HAP-1 (cell line): Measurements from ENCODE around the gene RHBDD1.
"Not testable (repeated sequence)": the region's sequence is repeated elsewhere in the genome, so short reads cannot be mapped to it uniquely, and the experiment has no call there.

ENCODE experiments used
- DNase-seq, 2 experiments: peaks; one replicate each; pipeline ENCODE4 v3.0.0-alpha.2; 2016 to 2020; ENCODE audit warnings: low spot score in 2 of 2
- H3K27me3 ChIP-seq: fragments of 250-450 bp; sonication (Bioruptor Pico); 2 replicates; pipeline ENCODE4 v1.5.1; 2020; ENCODE audit warnings: low read depth, mild to moderate bottlenecking, moderate library complexity
- H3K36me3 ChIP-seq: fragments of 250-450 bp; sonication (Bioruptor Pico); replicated peaks from 2 replicates; pipeline ENCODE4 v1.5.1; 2020; ENCODE audit warnings: mild to moderate bottlenecking
- H3K4me1 ChIP-seq: fragments of 250-450 bp; sonication (Bioruptor Pico); 2 replicates; pipeline ENCODE4 v1.5.1; 2020; ENCODE audit warnings: mild to moderate bottlenecking
- H3K4me3 ChIP-seq: fragments of 250-450 bp; sonication (Bioruptor Pico); 2 replicates; pipeline ENCODE4 v1.5.1; 2020; ENCODE audit warnings: mild to moderate bottlenecking, moderate library complexity
- H3K9me3 ChIP-seq: fragments of 250-450 bp; sonication (Bioruptor Pico); 2 replicates; pipeline ENCODE4 v1.5.1; 2020; ENCODE audit warnings: mild to moderate bottlenecking, moderate library complexity
- in situ Hi-C: fragments of 300-500 bp; cut with MboI; formaldehyde crosslinking; loops from 3 replicates; pipeline ENCODE4 v1.14.3; 2020; ENCODE audit warnings: low sequenced_read_pairs, inconsistent platforms, mixed read lengths

Gene RHBDD1

DNA sequence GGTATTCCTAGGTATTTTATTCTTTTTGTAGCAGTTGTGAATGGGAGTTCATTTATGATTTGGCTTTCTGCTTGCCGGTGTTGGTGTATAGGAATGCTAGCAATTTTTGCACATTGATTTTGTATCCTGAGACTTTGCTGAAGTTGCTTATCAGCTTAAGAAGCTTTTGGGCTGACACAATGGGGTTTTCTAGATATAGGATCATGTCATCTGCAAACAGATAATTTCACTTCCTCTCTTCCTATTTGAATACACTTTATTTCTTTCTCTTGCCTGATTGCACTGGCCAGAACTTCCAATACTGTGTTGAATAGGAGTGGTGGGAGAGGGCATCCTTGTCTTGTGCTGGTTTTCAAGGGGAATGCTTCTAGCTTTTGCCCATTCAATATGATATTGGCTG, 7.1 kb downstream of the RHBDD1 start:
- H3K9me3 ChIP-seq, H3K27me3 ChIP-seq, H3K4me3 ChIP-seq, DNase-seq, in situ Hi-C loops, H3K36me3 ChIP-seq, H3K4me1 ChIP-seq: not testable (repeated sequence)

DNA sequence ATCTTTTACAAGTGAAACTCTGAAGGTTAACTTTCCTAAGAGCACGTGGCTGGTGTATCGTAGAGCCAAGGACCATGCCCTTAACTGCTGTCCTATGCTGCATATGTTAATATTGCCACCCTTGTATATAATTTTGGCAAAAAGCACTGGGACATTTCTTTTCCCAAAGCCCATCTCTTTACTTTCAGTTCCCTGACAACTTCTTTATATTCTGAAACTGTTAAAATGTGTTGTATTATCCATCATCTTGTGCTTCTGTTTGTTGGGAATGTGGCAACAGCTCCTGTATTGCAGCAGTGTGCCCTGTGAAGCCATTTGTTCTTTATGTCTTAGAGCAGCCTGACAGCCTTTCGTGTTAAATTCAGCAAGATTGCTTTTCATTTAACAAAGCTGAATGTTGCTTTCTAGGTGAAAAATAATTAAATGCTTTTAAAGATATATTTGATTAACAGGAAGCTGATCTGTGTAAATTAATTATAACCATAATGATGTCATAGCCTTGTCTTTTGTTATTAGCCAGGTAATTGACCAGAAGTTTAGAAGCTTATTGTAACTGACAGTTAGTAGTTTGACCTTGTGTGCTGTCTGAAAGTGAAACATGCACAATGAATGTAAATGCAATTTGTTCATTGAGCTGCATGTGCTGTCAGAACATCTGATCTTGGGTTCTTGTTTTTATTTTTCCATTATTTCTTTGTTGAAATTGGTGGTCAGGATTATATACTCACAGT, 9.7 kb downstream of the RHBDD1 start:
- Histone ChIP-seq H3K9me3 (no peaks in the 10 kb centered on the region), H3K4me1 (no peaks in the 10 kb centered on the region), H3K36me3 (no peaks in the 10 kb centered on the region), H3K4me3 (no peak overlapping the region), H3K27me3 (peaks cover 2% of the 10 kb centered on the region; the same call in 1 of the 2 replicates)
- in situ Hi-C loops, result no loop called here
- DNase-seq, result no peak

DNA sequence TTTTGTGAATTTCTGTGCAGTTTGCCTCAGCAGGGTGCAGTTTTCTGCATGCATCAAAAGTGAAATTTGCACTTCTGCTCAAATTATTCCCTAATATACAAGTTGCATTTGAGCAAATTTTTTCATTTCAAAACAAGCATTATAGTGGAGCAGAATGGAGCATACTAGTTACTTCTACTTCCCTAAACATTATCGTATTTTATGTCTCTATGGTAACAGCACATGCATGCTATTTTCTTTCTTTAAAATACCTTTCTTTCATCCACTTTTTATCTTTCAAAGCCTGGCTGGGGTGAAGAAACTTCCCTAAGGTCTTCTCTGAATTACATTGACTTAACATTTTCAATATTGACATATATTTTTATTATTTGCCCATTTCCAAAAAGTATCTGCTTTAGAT, 11.2 kb downstream of the RHBDD1 start:
- in situ Hi-C loops, result no loop called here

DNA sequence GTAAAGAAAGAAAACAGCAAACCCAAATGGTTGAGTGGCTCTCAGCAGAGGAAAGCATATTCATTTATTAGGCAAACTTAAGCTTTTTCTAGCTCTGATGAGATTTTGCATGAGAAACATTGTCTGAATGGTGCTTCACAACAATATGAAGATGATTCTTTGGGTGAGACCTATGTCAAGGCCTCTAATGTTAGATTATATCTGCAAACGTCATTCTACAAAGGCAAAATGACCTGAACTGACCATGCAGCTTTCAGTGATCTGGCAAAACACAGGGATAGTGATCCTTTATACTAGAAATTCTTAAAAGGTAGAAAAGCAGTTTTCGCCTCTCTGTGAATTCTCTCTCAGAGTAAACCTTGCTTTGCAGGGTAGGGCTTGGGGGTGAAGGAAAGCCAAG, 11.7 kb downstream of the RHBDD1 start:
- no peak for DNase-seq
- in situ Hi-C loops, result no loop called here
- peaks cover 2% of the 10 kb centered on the region; the same call in 1 of the 2 replicates for H3K27me3 ChIP-seq
- H3K4me3 ChIP-seq, result no peak overlapping the region
- H3K9me3 ChIP-seq, result no peaks in the 10 kb centered on the region
- no peaks in the 10 kb centered on the region for H3K36me3 ChIP-seq
- H3K4me1 ChIP-seq, result no peaks in the 10 kb centered on the region

More for the DNA sequence above, 11.2 kb downstream of the RHBDD1 start:
- Histone ChIP-seq H3K9me3 (no peaks in the 10 kb centered on the region), H3K36me3 (no peaks in the 10 kb centered on the region), H3K4me1 (no peaks in the 10 kb centered on the region), H3K27me3 (peaks cover 2% of the 10 kb centered on the region; the same call in 1 of the 2 replicates), H3K4me3 (no peak overlapping the region)
- DNase-seq, result no peak

DNA sequence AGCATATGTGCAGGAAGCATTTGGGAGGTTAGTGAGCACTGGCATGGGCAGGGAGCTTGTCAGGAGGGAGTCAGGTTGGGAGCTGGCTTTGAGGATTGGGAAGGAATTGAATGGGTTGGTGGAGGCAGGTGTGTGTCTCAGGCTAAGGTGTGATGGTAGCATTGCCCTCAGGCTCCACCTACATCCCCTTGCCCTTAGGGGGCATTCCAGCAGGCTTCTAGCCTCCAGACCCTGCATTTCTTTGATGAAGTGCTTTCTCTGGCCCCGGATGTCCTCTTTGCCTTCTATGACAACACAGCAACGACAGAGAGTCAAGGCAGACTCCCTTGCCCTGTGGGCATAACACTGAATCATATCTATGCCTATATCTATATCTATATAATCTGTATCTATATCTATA, 13.5 kb downstream of the RHBDD1 start:
- Histone ChIP-seq H3K4me1 (no peaks in the 10 kb centered on the region), H3K27me3 (peaks cover 2% of the 10 kb centered on the region; the same call in 1 of the 2 replicates), H3K36me3 (no peaks in the 10 kb centered on the region), H3K4me3 (no peak overlapping the region), H3K9me3 (no peaks in the 10 kb centered on the region)
- no peak for DNase-seq
- in situ Hi-C loops, result no loop called here

DNA sequence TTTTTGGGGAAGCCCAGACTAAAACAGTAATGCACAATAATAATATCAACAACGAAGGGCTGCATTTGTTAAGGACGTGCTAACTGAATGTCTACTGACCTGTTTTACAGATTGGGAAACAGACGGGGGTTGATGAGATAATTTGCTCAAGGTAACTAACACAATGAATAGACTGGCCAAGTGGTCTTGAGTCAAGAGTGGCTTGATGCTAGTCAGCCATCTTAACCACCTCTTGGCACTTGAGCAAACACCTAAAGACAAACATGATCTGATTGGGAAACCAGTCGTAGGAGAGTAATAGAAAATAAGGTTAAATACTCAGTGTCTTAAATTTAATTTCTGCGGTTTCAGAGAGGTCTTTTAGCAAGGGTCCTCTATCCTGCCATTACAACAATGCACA, 14.2 kb downstream of the RHBDD1 start:
- H3K4me3 ChIP-seq, result no peak overlapping the region
- no peak for DNase-seq
- no peaks in the 10 kb centered on the region for H3K4me1 ChIP-seq
- H3K9me3 ChIP-seq, result no peaks in the 10 kb centered on the region
- in situ Hi-C loops, result no loop called here
- H3K27me3 ChIP-seq, result peaks cover 2% of the 10 kb centered on the region; the same call in 1 of the 2 replicates
- no peaks in the 10 kb centered on the region for H3K36me3 ChIP-seq

DNA sequence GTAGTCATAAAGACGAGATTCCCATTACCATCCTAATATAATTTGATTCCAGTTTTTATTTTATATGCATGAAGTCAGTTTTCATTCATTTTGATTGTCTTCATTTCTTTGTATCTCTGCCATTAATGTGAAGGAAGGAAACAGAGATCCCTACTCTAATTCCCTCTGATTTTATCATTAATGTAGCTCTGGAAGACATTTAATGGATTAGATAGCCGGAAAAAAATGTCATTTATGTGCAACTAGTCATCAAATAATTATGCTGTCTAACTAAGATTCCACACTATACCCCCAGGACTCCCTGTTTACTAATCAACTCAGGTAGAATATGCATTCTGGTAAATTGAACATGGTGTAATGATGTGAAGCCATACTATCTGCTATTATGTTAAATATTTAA, 19.9 kb downstream of the RHBDD1 start:
- Histone ChIP-seq H3K9me3 (no peaks in the 10 kb centered on the region), H3K27me3 (peaks cover 2% of the 10 kb centered on the region; the same call in 1 of the 2 replicates), H3K4me1 (no peaks in the 10 kb centered on the region), H3K4me3 (no peak overlapping the region), H3K36me3 (no peaks in the 10 kb centered on the region)
- in situ Hi-C loops, result no loop called here
- DNase-seq, result no peak

DNA sequence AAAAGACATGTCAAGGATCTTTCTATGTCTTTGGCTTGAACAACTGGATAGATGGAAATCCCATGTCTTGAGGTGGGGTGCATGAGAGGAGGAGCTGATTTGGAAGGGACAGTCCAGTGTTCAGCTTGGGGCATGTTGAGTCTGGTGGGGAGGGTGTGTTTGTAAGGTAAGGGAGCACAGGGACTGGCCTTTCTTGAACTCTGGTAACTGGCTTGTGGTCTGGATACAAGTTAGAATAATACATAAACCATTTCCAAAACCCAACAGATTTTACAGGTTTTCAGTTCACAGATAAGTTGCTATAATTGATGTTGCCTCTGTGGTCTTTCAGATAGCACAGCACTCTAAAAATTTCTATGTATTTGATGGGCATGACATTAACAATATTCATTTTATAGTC, 24.2 kb downstream of the RHBDD1 start:
- Histone ChIP-seq H3K4me1 (no peaks in the 10 kb centered on the region), H3K9me3 (no peaks in the 10 kb centered on the region), H3K36me3 (no peaks in the 10 kb centered on the region), H3K4me3 (no peak overlapping the region), H3K27me3 (0 out of 2 replicates have a peak, but pooled peaks cover 2% of the 10 kb centered on the region)
- in situ Hi-C loops, result no loop called here
- DNase-seq, result no peak

DNA sequence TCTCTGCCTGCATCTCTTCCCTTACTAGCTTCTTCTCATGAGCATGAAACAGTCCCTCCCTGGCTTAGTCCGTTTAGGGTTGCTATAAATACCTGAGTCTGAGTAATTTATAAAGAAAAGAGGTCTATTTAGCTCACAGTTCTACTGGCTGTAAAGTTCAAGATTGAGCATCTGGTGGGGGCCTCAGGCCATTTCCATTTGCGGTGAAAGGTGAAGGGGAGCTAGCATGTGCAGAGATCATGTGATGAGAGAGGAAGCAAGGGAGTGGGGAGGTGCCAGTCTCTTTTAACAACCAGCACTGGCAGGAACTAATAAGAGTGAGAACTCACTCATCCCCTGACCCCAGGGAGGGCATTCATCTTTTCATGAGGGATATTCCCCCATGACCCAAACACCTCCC, 26.8 kb downstream of the RHBDD1 start:
- Histone ChIP-seq H3K27me3 (no peaks in the 10 kb centered on the region), H3K4me3 (no peak overlapping the region), H3K36me3 (no peaks in the 10 kb centered on the region), H3K4me1 (no peaks in the 10 kb centered on the region), H3K9me3 (no peaks in the 10 kb centered on the region)
- no peak for DNase-seq
- in situ Hi-C loops, result no loop called here

DNA sequence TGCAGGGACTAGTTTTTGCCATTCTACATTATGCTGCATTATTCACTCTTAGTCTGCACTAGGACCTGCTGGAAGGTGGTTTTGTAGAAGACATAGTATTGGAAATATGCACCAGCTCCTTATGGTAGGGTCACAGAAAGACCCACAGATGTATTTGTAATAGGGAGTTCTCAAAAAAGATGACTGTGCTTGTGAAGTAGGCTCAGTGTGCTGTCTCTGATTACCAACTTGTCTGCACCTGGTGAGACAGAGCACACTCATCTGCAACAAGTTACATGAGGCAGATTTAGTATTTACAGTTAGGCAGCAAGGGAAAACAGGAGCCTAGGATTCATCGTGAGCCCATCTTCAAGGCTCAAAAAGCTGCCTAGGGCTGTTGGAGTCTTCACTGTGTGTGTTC, 29.4 kb downstream of the RHBDD1 start:
- no peaks in the 10 kb centered on the region for H3K9me3 ChIP-seq
- DNase-seq, result no peak

DNA sequence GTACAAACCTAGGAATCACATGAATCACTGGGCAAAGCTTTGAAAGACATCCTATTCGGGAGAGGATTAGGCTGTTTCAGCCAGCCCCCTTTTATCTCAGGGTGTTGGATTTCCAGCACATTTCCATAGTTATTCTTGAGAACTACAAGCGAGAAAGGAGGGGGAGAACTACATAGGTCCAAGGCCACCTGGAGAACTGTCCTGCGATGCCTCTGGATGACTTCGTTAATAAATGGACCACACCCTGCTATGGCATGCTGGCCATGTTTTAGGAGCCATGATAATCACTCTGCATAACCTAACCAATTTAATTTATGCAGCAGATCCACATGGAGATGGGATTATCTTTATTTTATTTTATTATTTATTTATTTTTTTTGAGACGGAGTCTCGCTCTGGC, 29.9 kb downstream of the RHBDD1 start:
- H3K27me3 ChIP-seq, result no peaks in the 10 kb centered on the region
- no peak for DNase-seq
- H3K4me1 ChIP-seq, result no peaks in the 10 kb centered on the region
- H3K4me3 ChIP-seq, result no peak overlapping the region
- in situ Hi-C loops, result no loop called here
- no peaks in the 10 kb centered on the region for H3K9me3 ChIP-seq
- H3K36me3 ChIP-seq, result no peaks in the 10 kb centered on the region

More for the DNA sequence above, 29.4 kb downstream of the RHBDD1 start:
- H3K4me3 ChIP-seq, result no peak overlapping the region
- H3K27me3 ChIP-seq, result no peaks in the 10 kb centered on the region
- H3K4me1 ChIP-seq, result no peaks in the 10 kb centered on the region
- H3K36me3 ChIP-seq, result no peaks in the 10 kb centered on the region
- in situ Hi-C loops, result no loop called here

DNA sequence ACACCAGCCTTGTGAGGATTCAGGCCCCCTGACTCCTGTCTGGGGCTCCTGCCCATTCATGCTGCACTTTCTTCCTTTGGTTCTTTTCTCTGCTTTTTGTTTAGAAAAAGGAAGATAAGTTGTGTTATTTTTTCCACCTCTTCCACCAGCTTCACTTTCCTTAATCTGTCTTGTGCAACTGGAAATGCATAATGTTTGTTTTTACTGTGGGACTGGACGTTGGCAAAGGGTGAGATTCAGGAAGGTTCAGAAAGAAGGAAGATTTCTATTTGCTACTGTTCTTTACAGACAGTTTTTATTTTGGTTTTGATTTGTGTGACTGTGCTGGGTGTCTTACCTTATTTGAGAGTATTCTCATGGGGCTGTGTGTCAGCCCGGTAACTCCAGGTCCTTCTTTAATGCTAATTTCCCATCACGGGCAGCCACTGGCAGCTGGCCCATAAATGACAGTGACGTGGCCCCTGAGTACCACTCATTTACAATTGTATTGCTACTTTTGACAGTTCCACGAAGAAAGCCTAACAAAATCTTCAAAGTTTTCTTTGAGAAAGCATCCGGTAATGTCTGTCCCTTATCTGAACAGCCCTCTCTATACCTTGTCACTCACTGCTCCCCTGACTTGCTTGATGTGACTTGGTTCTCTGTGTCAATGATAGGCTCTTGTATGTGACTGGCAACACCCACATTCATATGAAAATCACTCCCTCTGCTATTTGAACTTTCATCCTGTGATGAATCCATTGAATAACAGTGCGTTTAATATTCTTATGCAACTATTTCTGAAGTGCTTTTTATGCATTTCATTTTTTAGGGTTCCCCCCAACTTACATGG, 32.7 kb downstream of the RHBDD1 start:
- in situ Hi-C loops, result no loop called here
- Histone ChIP-seq H3K9me3 (no peaks in the 10 kb centered on the region), H3K27me3 (no peaks in the 10 kb centered on the region), H3K4me1 (no peaks in the 10 kb centered on the region), H3K4me3 (no peak overlapping the region), H3K36me3 (no peaks in the 10 kb centered on the region)
- DNase-seq, result peak in 1 of 2 experiments; percentile 10

DNA sequence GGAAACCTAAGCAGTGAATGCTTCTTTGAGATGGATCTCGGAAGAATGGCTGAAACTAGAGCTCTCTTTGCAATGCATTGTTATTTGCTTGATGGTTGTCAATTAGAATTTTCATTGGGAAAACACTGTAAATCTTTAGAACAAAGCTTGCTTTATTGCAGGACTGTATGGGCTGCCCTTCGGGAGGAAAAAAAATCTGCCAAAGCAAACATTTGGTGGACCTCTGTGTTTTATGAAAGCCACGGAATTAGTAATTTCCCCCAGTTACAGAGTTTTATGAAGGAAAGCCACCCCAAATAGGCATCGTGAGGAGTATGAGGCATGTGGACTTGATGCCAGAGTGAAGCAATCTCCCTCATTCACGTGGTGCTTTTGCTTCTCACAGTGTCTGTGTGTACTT, 33.5 kb downstream of the RHBDD1 start:
- peak in 1 of 2 experiments; percentile 16 for DNase-seq
- Histone ChIP-seq H3K36me3 (no peaks in the 10 kb centered on the region), H3K27me3 (no peaks in the 10 kb centered on the region), H3K4me1 (no peaks in the 10 kb centered on the region), H3K4me3 (no peak overlapping the region), H3K9me3 (no peaks in the 10 kb centered on the region)
- in situ Hi-C loops, result no loop called here

DNA sequence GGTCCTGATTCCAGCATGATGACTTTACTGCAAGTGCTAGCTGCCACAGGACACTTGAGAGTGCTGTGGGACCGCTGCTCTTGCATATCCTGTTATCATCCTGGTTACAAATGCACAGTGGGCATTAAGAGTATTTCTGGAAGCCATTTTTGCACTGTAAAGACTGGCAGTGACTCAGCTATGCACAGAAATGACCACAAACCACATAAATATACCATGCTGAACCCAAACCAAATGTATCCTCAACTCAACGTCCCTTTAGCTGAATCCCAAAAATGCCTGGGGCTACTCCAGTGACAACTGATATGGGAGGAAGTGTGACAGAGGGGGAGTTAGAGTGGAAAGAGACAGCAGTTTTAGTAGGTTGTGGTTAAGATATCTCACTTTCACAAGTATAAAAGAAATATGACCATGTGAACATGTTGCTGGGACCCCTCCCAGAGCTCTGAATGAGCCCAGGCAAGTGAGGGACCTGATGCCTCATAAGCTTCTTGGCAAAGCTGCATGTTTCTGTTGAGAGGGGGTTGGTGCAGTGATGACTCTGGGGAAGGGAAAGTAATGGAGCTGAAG, 37.3 kb downstream of the RHBDD1 start:
- DNase-seq, result no peak

More for the DNA sequence above, 37.3 kb downstream of the RHBDD1 start:
- Histone ChIP-seq H3K4me3 (no peak overlapping the region), H3K9me3 (no peaks in the 10 kb centered on the region), H3K27me3 (no peaks in the 10 kb centered on the region), H3K36me3 (no peaks in the 10 kb centered on the region), H3K4me1 (no peaks in the 10 kb centered on the region)
- in situ Hi-C loops, result no loop called here
